Karpas-422 (cell line): ENCODE results near the gene FAM174C. TPM values are rescaled to one million over a fixed set of nuclear protein-coding genes. Genes with fewer than 3 reads are reported as not detected.

Experiments used
- DNase-seq: peaks from one replicate; pipeline ENCODE4 v3.0.0-alpha.2; 2015
- H2AFZ ChIP-seq: fragments of 200-600 bp; sonication (generic); 2 replicates; pipeline ENCODE4 v1.6.1; 2014; ENCODE audit warnings: antibody characterized with exemption, low read length, mixed read lengths
- H3K27ac ChIP-seq: fragments of 200-600 bp; sonication (generic); 2 replicates; pipeline ENCODE4 v1.5.1; 2014; ENCODE audit warnings: mild to moderate bottlenecking, low read length, moderate library complexity
- H3K27me3 ChIP-seq: fragments of 200-600 bp; sonication (generic); 2 replicates; pipeline ENCODE4 v1.6.1; 2014; ENCODE audit warnings: low read length, mixed read lengths
- H3K36me3 ChIP-seq: fragments of 200-600 bp; sonication (generic); 2 replicates; pipeline ENCODE4 v1.6.1; 2014; ENCODE audit warnings: low read length, mixed read lengths; ENCODE audit not compliant: insufficient read depth
- H3K4me1 ChIP-seq: fragments of 200-600 bp; sonication (generic); 2 replicates; pipeline ENCODE4 v1.6.1; 2014; ENCODE audit warnings: mild to moderate bottlenecking, low read length, mixed read lengths
- H3K4me2 ChIP-seq: fragments of 200-600 bp; sonication (generic); 2 replicates; pipeline ENCODE4 v1.6.1; 2014; ENCODE audit warnings: low read length, low read depth, mild to moderate bottlenecking; ENCODE audit not compliant: poor library complexity, severe bottlenecking
- H3K4me3 ChIP-seq: fragments of 200-600 bp; sonication (generic); 2 replicates; pipeline ENCODE4 v1.5.1; 2014; ENCODE audit warnings: mild to moderate bottlenecking, antibody characterized with exemption, low read length, mixed read lengths
- H3K79me2 ChIP-seq: fragments of 200-600 bp; sonication (generic); 2 replicates; pipeline ENCODE4 v1.6.1; 2014; ENCODE audit warnings: mild to moderate bottlenecking, low read length, mixed read lengths
- H3K9ac ChIP-seq: fragments of 200-600 bp; sonication (generic); 2 replicates; pipeline ENCODE4 v1.6.0; 2014; ENCODE audit warnings: low read length
- H3K9me2 ChIP-seq: fragments of 200-600 bp; sonication (generic), shearing (Covaris generic); replicated peaks from 2 replicates; pipeline ENCODE4 v1.6.0; 2014; ENCODE audit warnings: mild to moderate bottlenecking, low read length, moderate library complexity; ENCODE audit not compliant: insufficient read depth
- H3K9me3 ChIP-seq: fragments of 300-700, 200-600 bp; sonication (generic); 2 replicates; pipeline ENCODE4 v1.6.1; 2014; ENCODE audit warnings: low read length, mixed read lengths
- H4K20me1 ChIP-seq: fragments of 200-600 bp; sonication (generic); 2 replicates; pipeline ENCODE4 v1.6.1; 2014; ENCODE audit warnings: mild to moderate bottlenecking, antibody characterized with exemption, low read length, low read depth; ENCODE audit not compliant: insufficient read depth
- total RNA-seq: library from RNA; depleted of rRNA; stranded (reverse); fragments of >200 nt; shearing (Covaris generic); gene quantifications from 2 replicates; pipeline ENCODE4 v1.2.3, GENCODE V29; 2014; ENCODE audit warnings: low replicate concordance

The FAM174C gene
- total RNA-seq, 1 experiment from 2014 or later = 32.7 TPM

GRCh38 chr19:1261538-1261797 is 13.9 kb upstream of the FAM174C start:
- peak overlapping the region; percentile 84 for H3K9ac ChIP-seq

DNA sequence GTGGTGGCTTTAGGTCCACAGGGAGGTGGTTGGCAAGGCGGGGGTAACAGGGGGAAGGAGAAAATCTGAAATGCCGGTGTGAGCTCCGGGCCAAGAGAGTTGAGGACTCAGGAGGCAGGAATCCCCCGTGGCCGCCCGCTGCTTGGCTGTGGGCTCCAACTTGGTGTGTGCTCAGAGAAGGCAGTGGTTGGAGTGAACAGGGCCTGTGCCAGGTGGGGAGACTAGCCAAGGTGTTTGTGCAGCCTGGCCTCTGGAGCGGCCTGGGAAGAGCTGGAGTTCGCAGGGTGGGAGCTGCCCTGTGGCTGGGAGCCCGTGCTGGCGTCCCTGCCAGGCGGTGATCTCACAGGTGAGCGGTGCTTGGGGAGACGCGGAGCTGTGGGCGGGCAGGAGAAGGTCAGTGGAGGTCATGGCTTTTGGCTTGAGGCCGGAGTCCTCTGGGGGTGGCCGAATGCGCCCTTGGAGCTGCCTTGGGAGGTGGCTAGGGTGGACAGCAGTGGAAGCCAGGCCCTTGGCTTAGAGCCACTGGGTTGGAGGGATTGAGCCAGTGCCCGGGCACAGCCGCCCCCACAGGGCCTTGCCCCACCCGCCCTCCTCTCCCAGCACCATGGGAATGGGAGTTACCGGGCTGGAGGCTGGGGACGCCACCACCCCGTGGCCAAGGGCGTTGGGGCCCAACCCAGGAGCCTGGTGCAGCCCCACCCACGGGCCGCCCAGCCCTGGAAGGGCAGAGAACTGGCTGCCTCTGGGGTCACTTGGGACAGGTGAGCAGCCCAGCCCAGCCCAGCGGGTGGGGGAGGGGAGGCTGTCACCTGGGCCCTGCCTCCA is 13.3 kb upstream of the FAM174C start:
- H3K27ac ChIP-seq = peak overlapping the region; percentile 88
- H3K9me3 ChIP-seq = no peaks in the 10 kb centered on the region
- peaks cover 85% of the 10 kb centered on the region for H3K4me1 ChIP-seq
- peak overlapping the region; percentile 84 for H3K9ac ChIP-seq
- H2AFZ ChIP-seq = no peak overlapping the region
- no peaks in the 10 kb centered on the region for H3K27me3 ChIP-seq
- H3K79me2 ChIP-seq = no peaks in the 10 kb centered on the region
- peak; percentile 77 for DNase-seq
- H3K36me3 ChIP-seq = no peaks in the 10 kb centered on the region
- peak overlapping the region; percentile 84 for H3K4me2 ChIP-seq
- H3K4me3 ChIP-seq = peak overlapping the region; percentile 79
- no peaks in the 10 kb centered on the region; the same call in 1 of the 2 replicates for H4K20me1 ChIP-seq
- H3K9me2 ChIP-seq = no peaks in the 10 kb centered on the region

More at GRCh38 chr19:1261538-1261797, 13.9 kb upstream of the FAM174C start:
- Histone ChIP-seq H3K4me2 (peak overlapping the region; percentile 84), H2AFZ (no peak overlapping the region), H3K4me3 (peak overlapping the region; percentile 79), H3K36me3 (no peaks in the 10 kb centered on the region), H3K9me2 (no peaks in the 10 kb centered on the region), H3K27me3 (no peaks in the 10 kb centered on the region), H3K4me1 (peaks cover 85% of the 10 kb centered on the region), H3K9me3 (no peaks in the 10 kb centered on the region), H4K20me1 (no peaks in the 10 kb centered on the region; the same call in 1 of the 2 replicates), H3K79me2 (no peaks in the 10 kb centered on the region), H3K27ac (peak overlapping the region; percentile 88)
- DNase-seq = peak; percentile 85

GRCh38 chr19:1262623-1263123 is 12.7 kb upstream of the FAM174C start:
- peak overlapping the region; percentile 79 for H3K4me3 ChIP-seq

GRCh38 chr19:1263188-1263587 is 12.1 kb upstream of the FAM174C start:
- Histone ChIP-seq H3K27ac (peak overlapping the region; percentile 88), H3K79me2 (no peaks in the 10 kb centered on the region), H3K27me3 (no peaks in the 10 kb centered on the region), H3K9me3 (no peaks in the 10 kb centered on the region), H4K20me1 (no peaks in the 10 kb centered on the region; the same call in 1 of the 2 replicates), H3K4me3 (peak overlapping the region; percentile 79; the same call in 1 of the 2 replicates), H3K36me3 (no peaks in the 10 kb centered on the region), H3K4me1 (peaks cover 85% of the 10 kb centered on the region), H2AFZ (no peak overlapping the region), H3K4me2 (peak overlapping the region; percentile 84), H3K9ac (peak overlapping the region; percentile 84), H3K9me2 (no peaks in the 10 kb centered on the region)
- no peak for DNase-seq

More at GRCh38 chr19:1262623-1263123, 12.7 kb upstream of the FAM174C start:
- H3K27me3 ChIP-seq = no peaks in the 10 kb centered on the region
- peak overlapping the region; percentile 84 for H3K4me2 ChIP-seq
- no peaks in the 10 kb centered on the region for H3K79me2 ChIP-seq
- peaks cover 85% of the 10 kb centered on the region for H3K4me1 ChIP-seq
- no peak overlapping the region for H2AFZ ChIP-seq
- H3K27ac ChIP-seq = peak overlapping the region; percentile 88
- no peaks in the 10 kb centered on the region; the same call in 1 of the 2 replicates for H4K20me1 ChIP-seq
- DNase-seq = peak; percentile 67
- H3K9ac ChIP-seq = peak overlapping the region; percentile 84
- no peaks in the 10 kb centered on the region for H3K9me3 ChIP-seq
- H3K9me2 ChIP-seq = no peaks in the 10 kb centered on the region
- no peaks in the 10 kb centered on the region for H3K36me3 ChIP-seq

DNA sequence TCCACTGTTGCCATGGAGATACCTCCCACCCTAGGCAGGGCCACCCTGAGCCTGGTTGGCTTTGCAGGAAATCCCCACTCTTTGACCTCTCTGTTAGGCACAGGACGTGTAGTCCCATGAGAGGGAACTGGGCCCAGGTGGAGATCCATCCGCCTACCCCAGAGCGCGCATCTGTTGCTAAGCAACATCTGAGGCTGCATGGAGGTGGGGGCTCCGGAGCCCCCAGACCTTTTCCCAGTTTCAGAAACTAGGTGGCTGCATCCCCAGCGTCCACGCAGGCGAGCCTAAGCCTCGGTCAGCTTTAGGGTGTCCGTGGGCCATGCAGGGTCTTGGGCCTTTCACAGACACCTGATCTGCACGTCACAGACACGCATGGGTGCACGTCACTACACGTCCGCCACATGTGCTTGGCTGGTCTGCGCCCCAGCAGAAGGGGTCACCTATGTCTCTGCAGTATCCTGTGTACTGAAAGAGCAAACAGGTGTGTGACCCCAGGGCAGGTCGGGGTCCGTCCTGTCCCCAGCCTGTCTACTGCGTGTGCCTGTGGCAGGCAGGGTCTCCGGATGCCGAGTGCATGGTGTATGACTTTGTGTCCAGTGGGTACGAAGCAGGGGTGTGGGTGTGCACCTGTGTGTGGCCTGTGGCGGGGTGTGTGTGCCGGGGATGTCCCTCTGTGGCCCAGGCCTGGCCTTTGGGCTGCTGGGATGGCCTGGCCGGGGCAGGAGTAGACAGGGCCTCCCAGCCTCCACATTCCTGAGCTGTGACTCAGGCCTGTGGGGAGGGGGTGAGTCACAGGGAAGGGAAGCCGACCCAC is 10.3 kb upstream of the FAM174C start:
- H3K4me1 ChIP-seq = peaks cover 77% of the 10 kb centered on the region

GRCh38 chr19:1265615-1266128 is 9.7 kb upstream of the FAM174C start:
- no peak for DNase-seq
- Histone ChIP-seq H3K4me2 (peak overlapping the region; percentile 66), H3K9me3 (no peaks in the 10 kb centered on the region), H3K27ac (peak overlapping the region; percentile 90), H3K4me1 (peaks cover 77% of the 10 kb centered on the region), H3K4me3 (peak overlapping the region; percentile 51), H4K20me1 (peaks cover 11% of the 10 kb centered on the region), H3K9ac (peak overlapping the region; percentile 66), H3K79me2 (peaks cover 12% of the 10 kb centered on the region), H2AFZ (no peak overlapping the region), H3K27me3 (no peaks in the 10 kb centered on the region), H3K9me2 (no peaks in the 10 kb centered on the region), H3K36me3 (peaks cover under 1% of the 10 kb centered on the region; the same call in 1 of the 2 replicates)

More for the DNA sequence above, 10.3 kb upstream of the FAM174C start:
- H3K9me3 ChIP-seq = no peaks in the 10 kb centered on the region
- H3K27ac ChIP-seq = peak overlapping the region; percentile 90
- peak overlapping the region; percentile 53 for H3K4me2 ChIP-seq
- H3K4me3 ChIP-seq = peak overlapping the region; percentile 49; the same call in 1 of the 2 replicates
- no peaks in the 10 kb centered on the region for H3K27me3 ChIP-seq
- no peaks in the 10 kb centered on the region for H3K9me2 ChIP-seq
- DNase-seq = peak; percentile 82
- H4K20me1 ChIP-seq = peaks cover 4% of the 10 kb centered on the region; the same call in 1 of the 2 replicates
- no peaks in the 10 kb centered on the region for H3K36me3 ChIP-seq
- H2AFZ ChIP-seq = no peak overlapping the region
- peak overlapping the region; percentile 66 for H3K9ac ChIP-seq
- peaks cover 5% of the 10 kb centered on the region for H3K79me2 ChIP-seq

GRCh38 chr19:1266129-1266915 is 9.0 kb upstream of the FAM174C start:
- Histone ChIP-seq H2AFZ (no peak overlapping the region), H3K4me3 (peak overlapping the region; percentile 51), H3K36me3 (peaks cover 7% of the 10 kb centered on the region; the same call in 1 of the 2 replicates), H3K9me2 (no peaks in the 10 kb centered on the region), H4K20me1 (peaks cover 18% of the 10 kb centered on the region), H3K4me1 (peaks cover 84% of the 10 kb centered on the region), H3K27me3 (no peaks in the 10 kb centered on the region), H3K9ac (peak overlapping the region; percentile 53), H3K9me3 (no peaks in the 10 kb centered on the region), H3K4me2 (peak overlapping the region; percentile 66), H3K79me2 (peaks cover 16% of the 10 kb centered on the region), H3K27ac (peak overlapping the region; percentile 90)
- DNase-seq = peak; percentile 97
